Endometrial microvascular endothelial cells (primary cell): ENCODE measurements around the gene PLEKHA6. TPM values are rescaled to one million over a fixed set of nuclear protein-coding genes. Genes with fewer than 3 reads are reported as not detected.

ENCODE experiments used
- in situ Hi-C: cut with HindIII; loops from 2 replicates; pipeline ENCODE4 v1.10.0; 2017; ENCODE audit warnings: low sequenced_read_pairs, low pct_unique_long_range_greater_than_20kb; ENCODE audit errors: inconsistent ontology term
- total RNA-seq: library from RNA; depleted of rRNA; stranded (reverse); fragments of >200 nt; gene quantifications from one replicate; pipeline ENCODE4 v1.2.3, GENCODE V29; 2015; ENCODE audit errors: inconsistent ontology term

The PLEKHA6 gene
- total RNA-seq, 1 donor from 2014 or later, result 2.2 TPM

DNA sequence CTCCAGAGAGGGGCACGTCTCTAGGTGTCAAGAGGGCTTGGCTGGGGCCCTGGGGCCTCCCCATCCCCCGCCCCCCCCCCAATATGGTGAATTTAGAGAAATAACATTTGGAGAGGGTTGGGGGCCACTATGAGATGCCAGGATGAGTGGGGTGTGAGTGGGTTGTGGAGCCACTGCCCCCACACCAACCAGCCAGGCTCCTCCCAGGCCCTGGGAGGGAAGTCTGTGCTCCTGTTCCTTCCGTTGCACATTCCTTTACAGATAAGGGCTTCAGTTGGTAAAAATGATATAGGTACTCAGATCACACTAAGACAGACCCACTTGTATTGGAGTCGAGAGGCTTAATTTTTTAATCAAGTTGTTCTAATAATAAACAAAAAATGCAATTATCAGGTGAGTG is 585 bp upstream of the PLEKHA6 start:
- in situ Hi-C loops, result no loop called here

- in situ Hi-C loops, result no loop called here
These were observed 627 bp downstream of the PLEKHA6 start for GRCh38 chr1:204359131-204359473.

DNA sequence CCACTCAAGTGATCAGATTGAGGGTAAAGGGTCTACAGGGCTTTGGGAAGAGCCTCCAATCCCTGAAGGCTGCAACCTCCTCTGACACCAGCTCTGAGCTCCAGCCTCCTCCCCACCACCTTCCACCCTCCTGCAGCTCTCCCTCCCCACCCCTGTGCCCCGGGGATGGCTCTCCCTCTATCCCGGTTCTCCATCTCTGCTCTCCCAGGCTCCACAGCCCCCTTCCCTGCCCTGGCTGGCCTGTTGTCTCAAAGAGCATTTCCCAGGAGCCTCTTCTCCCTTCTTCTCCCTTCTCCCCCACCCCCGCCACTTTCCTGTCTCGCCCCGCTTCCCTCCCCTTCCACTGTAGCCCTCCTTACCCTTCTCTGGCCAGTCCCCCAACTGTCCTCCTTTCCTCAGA is 1.1 kb downstream of the PLEKHA6 start:
- in situ Hi-C loops, result no loop called here

DNA sequence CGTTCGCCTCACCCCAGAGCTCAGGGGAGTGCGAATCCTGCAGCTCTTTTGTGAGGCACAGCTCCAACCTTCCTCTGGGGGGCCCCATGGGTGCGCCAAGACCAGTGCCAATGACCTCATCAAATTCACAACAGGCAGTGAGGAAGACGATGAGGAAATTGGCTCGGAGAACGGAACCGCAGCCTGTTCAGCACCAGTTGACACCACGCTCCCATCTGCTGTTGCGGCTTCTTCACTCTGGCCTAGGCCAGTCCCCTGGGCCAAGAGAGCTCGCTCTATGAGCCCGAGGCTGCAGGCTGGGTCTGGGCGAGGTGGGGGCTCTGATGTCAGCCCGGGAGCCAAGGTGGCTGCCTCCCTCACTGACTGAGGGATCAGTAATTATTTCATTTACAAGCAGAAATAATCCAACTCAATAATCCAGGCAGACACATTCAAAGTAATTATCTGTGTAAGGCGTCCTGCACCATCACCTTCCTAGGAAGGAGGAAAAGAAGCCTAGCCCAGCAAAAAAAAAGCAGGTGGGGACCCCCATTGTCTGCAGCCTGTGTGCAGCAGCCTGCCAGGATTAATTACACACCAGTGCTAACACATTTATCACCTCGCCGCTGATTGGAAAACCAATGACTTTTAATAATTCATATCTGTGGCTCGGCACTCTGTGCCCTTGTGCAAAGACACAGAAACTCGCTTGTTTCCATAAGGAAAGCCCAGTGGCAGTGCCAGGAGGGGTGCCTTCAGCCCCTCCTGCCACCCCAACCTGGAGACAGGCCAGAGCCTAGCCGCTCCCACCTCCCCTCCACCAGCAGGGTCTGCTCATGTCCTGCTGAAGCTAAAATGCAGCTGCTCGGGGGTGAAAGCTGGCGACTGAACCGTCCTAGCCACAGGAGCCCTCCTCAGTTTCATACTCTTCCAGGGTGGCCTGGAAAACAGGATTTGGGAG is 1.9 kb downstream of the PLEKHA6 start:
- in situ Hi-C loops, result no loop called here

- in situ Hi-C loops, result no loop called here
These were observed 2.7 kb downstream of the PLEKHA6 start for GRCh38 chr1:204356997-204357396.

- in situ Hi-C loops, result no loop called here
These were observed 3.8 kb downstream of the PLEKHA6 start for GRCh38 chr1:204355913-204356312.

DNA sequence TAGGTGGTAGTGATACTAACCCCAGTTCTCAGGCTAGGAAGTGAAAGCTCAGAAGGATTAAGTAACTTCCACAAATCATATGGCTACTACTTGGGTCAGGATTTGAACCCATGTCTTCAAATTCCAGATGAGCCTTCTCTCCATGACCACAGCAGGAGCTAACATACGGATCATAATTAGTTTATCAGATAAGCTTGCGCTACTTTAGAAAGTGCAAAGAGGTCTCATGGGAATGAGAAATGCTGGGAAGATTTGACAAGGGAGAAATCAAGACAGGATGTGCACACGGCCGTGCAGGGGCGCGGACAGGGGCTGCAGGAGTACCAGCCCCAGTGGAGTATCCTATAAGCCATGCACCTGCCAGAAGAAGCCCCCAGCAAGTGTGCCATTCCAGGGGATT is 5.2 kb downstream of the PLEKHA6 start:
- in situ Hi-C loops, result no loop called here

GRCh38 chr1:204353213-204353910 is 6.4 kb downstream of the PLEKHA6 start:
- in situ Hi-C loops, result no loop called here

- in situ Hi-C loops, result no loop called here
These were observed 8.7 kb downstream of the PLEKHA6 start for GRCh38 chr1:204350857-204351573.

DNA sequence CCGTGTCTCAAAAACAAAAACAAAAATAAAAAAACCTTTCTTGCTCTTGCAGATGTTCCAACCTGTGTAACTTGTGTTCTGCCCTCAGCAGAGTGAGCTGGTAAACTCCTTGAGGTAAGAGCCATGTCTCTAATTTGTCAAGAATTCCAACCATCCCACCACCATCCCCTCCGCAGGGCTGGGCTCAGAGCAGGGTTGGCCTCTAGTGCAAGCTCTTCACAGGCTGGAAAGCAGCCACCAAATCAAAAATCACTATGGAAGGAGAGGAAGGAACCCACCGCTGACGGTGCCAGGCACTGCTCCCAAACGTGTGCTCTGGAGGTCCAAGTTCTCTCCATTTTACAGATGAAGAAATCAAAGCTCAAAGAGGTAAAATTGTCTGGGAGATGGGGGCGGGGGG is 9.4 kb downstream of the PLEKHA6 start:
- in situ Hi-C loops, result no loop called here

DNA sequence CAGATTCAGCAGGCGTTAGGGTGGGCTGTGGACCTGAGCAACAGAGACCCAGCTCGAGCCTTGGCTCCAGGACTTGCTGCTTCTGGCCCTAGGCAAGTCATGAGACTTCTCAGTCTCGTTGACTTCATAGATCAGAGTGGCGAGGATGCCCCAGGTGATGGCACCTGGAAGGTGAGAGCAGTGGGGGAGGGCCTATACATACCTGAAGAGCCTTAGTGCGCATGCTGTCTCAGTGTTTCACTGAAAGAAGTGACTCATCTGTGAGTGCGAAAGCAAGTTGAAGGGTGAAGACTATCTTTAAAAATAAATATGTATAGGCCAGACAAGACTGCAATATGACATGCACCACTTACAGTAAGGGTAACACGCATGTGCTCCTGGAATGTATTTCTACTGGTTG is 10.1 kb downstream of the PLEKHA6 start:
- in situ Hi-C loops, result no loop called here

- in situ Hi-C loops, result no loop called here
These were observed 11.0 kb downstream of the PLEKHA6 start for GRCh38 chr1:204348722-204349121.

GRCh38 chr1:204348242-204348641 is 11.5 kb downstream of the PLEKHA6 start:
- in situ Hi-C loops, result no loop called here

GRCh38 chr1:204345941-204346645 is 13.6 kb downstream of the PLEKHA6 start:
- in situ Hi-C loops, result no loop called here

DNA sequence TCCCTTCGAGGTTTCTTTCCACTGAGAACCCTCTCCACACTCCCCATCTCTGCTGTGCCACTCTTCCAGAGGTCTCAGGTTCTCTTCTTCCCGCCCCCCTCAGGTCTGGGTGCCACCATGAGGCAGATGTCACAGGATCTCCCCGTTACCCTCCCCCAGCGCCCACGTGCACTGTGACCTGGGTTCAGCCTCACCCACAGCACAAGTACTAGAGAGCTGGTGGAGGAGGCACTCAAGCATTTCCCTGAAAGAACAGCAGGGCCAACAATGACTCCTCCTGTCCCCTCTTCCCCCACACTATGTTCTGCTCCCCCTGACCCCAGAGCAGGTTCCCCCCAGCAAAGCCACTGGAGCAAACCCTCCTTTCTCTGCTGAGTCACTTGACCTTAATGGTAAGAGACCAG is 14.3 kb downstream of the PLEKHA6 start:
- in situ Hi-C loops, result no loop called here

GRCh38 chr1:204344665-204345355 is 14.9 kb downstream of the PLEKHA6 start:
- in situ Hi-C loops, result no loop called here

DNA sequence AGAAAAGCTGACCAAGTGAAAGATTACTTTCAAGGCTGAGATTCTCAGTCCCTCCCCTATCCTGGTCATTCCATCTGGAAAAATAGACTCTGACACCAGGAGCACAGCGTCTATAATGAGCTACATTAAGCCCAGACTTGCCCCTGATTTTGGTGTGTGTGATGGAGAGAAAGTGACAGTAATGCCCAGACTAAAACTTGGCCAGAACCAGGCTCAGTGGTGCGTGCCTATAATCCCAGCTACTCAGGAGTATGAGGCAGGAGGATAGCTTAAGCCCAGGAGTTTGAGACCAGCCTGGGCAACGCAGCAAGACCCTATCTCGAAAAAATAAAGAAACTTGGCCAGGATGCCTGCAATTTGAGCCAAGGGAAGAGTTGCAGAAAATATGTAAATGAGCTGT is 15.9 kb downstream of the PLEKHA6 start:
- in situ Hi-C loops, result no loop called here

- in situ Hi-C loops, result no loop called here
These were observed 16.5 kb downstream of the PLEKHA6 start for GRCh38 chr1:204343247-204343646.

- in situ Hi-C loops, result no loop called here
These were observed 17.4 kb downstream of the PLEKHA6 start for GRCh38 chr1:204342310-204342709.
